SK-N-SH treated with all-trans-retinoic acid at 6 μM for 48 hours (cell line): Measurements from ENCODE around the gene BCR.

ENCODE experiments used
- ARNTL ChIP-seq: fragments of 450-650 bp; formaldehyde crosslinking; IDR thresholded peaks from 2 replicates; pipeline ENCODE4 v1.5.0; 2020; ENCODE audit warnings: low read depth, mild to moderate bottlenecking, moderate library complexity, borderline replicate concordance
- CSRNP3 ChIP-seq: fragments of 250-450 bp; sonication (Bioruptor Pico); IDR thresholded peaks from 2 replicates; pipeline ENCODE4 v1.5.1; 2021; ENCODE audit warnings: mild to moderate bottlenecking, moderate library complexity
- RARB ChIP-seq: fragments of 250-450 bp; sonication (Bioruptor Pico); IDR thresholded peaks from 2 replicates; pipeline ENCODE4 v1.8.0; 2021; ENCODE audit warnings: mild to moderate bottlenecking, moderate library complexity
- ZC3H10 ChIP-seq: fragments of 250-450 bp; sonication (Bioruptor Pico); IDR thresholded peaks from 2 replicates; pipeline ENCODE4 v1.5.1; 2021; ENCODE audit warnings: mild to moderate bottlenecking, moderate library complexity
- ZNF8 ChIP-seq: fragments of 450-650 bp; formaldehyde crosslinking; IDR thresholded peaks from 2 replicates; pipeline ENCODE4 v1.5.0; 2020; ENCODE audit warnings: mild to moderate bottlenecking, moderate library complexity

- TF ChIP-seq CSRNP3 (no peak), ZC3H10 (CRISPR knock-in tag) (no peak), ARNTL (no peak), ZNF8 (no peak), RARB (CRISPR knock-in tag) (no peak)
These were observed 126.6 kb downstream of the BCR start for GRCh38 chr22:23306926-23307325.
